A673 (cell line): ENCODE measurements around the gene HINT3. TPM values are rescaled to one million over a fixed set of nuclear protein-coding genes. Genes with fewer than 3 reads are reported as not detected.

ENCODE experiments used
- BruUV-seq: library from RNA; stranded (reverse); fragments of 400-500 nt; replicated peaks from 2 replicates; lab custom pipeline; 2021; lab: Mats Ljungman, UMichigan
- CTCF ChIA-PET: fragments of 300-600 bp; sonication (Branson Sonifier 250); formaldehyde crosslinking; loops from one replicate; lab custom pipeline; 2022; ENCODE audit warnings: antibody characterized with exemption; lab: Charles Lee
- POLR2A ChIA-PET: fragments of 300-600 bp; sonication (Branson Sonifier 250); formaldehyde crosslinking; loops from one replicate; lab custom pipeline; 2022; ENCODE audit warnings: antibody characterized with exemption; ENCODE audit not compliant: low non-redundant PET; lab: Charles Lee
- DNase-seq: peaks from one replicate; pipeline ENCODE4 v3.0.0-alpha.2; 2015; ENCODE audit warnings: low spot score
- H3K27ac ChIP-seq: fragments of 200-600 bp; sonication (generic); 2 replicates; pipeline ENCODE4 v1.5.1; 2016; ENCODE audit warnings: mixed run types, low read depth, mild to moderate bottlenecking, mixed read lengths, antibody characterized with exemption, low read length; ENCODE audit not compliant: poor library complexity, severe bottlenecking
- H3K27me3 ChIP-seq: fragments of 200-600 bp; sonication (generic); replicated peaks from 2 replicates; pipeline ENCODE4 v1.6.1; 2017; ENCODE audit warnings: mixed run types, low read depth, mild to moderate bottlenecking, mixed read lengths, antibody characterized with exemption, low read length; ENCODE audit not compliant: insufficient read depth, poor library complexity
- H3K36me3 ChIP-seq: fragments of 200-600 bp; sonication (generic); 2 replicates; pipeline ENCODE4 v1.6.1; 2016; ENCODE audit warnings: mixed run types, mild to moderate bottlenecking, mixed read lengths, antibody characterized with exemption, low read length; ENCODE audit not compliant: insufficient read depth, poor library complexity, severe bottlenecking
- H3K4me1 ChIP-seq: fragments of 200-600 bp; sonication (generic); 2 replicates; pipeline ENCODE4 v1.6.1; 2017; ENCODE audit warnings: mixed run types, mild to moderate bottlenecking, mixed read lengths, antibody characterized with exemption, low read length; ENCODE audit not compliant: insufficient read depth, poor library complexity, severe bottlenecking
- H3K4me3 ChIP-seq: fragments of 200-600 bp; sonication (generic); 2 replicates; pipeline ENCODE4 v1.5.1; 2016; ENCODE audit warnings: low read depth, mixed run types, mild to moderate bottlenecking, mixed read lengths, low read length; ENCODE audit not compliant: poor library complexity, severe bottlenecking
- H3K9me3 ChIP-seq: fragments of 200-600 bp; sonication (generic); 2 replicates; pipeline ENCODE4 v1.6.1; 2016; ENCODE audit warnings: mixed run types, low read depth, mild to moderate bottlenecking, mixed read lengths, antibody characterized with exemption, low read length; ENCODE audit not compliant: poor library complexity, severe bottlenecking
- EZH2 ChIP-seq: fragments of 200-600 bp; sonication (generic); IDR thresholded peaks from 2 replicates; pipeline ENCODE4 v1.6.1; 2017; ENCODE audit warnings: borderline replicate concordance, low read depth, mild to moderate bottlenecking, mixed read lengths, antibody characterized with exemption, low read length; ENCODE audit not compliant: poor library complexity, severe bottlenecking
- intact Hi-C: fragments of 100-400 bp; cut with micrococcal nuclease; formaldehyde crosslinking; loops from one replicate; pipeline ENCODE4 v1.10.0; 2022; ENCODE audit not compliant: unreplicated experiment
- total RNA-seq: library from RNA; stranded (reverse); gene quantifications from 2 replicates; pipeline ENCODE4 v1.2.3, GENCODE V29; 2021
- TF ChIP-seq, protein P1 (sequence below): fragments of 300-800, 200-600 bp; sonication (generic); conservative IDR thresholded peaks from 2 replicates; pipeline ENCODE4 v1.5.1; 2017; ENCODE audit warnings: low read depth, mild to moderate bottlenecking, antibody characterized with exemption, low read length, moderate library complexity, mixed read lengths

Gene HINT3
- total RNA-seq, 1 experiment from 2014 or later, result 15.8 TPM

DNA sequence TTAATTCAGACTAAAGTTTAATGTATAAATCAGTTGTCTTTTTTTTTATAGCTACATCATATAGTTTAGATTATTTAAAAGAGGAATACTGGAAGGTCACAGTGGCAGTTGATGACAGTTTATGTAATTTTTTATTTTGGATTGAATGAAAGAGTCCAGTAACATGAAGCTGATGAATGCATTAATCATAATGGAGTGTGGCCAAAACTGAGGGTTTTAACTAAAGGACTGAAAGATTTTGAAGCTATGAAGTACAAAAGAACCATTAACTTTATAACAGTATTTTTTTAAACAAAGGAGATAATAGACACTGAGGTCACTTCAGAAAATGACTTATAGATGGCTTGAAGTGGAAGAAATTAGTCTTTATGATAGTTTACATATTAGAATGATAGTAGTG lies 71.0 kb downstream of the HINT3 start:
- CTCF ChIA-PET, result no interaction called here
- DNase-seq, result no peak
- no peak overlapping the region for H3K4me3 ChIP-seq
- intact Hi-C loops, result no loop called here
- peaks cover 3% of the 10 kb centered on the region for H3K4me1 ChIP-seq
- H3K36me3 ChIP-seq, result peaks cover 3% of the 10 kb centered on the region
- TF ChIP-seq, protein P1, sequence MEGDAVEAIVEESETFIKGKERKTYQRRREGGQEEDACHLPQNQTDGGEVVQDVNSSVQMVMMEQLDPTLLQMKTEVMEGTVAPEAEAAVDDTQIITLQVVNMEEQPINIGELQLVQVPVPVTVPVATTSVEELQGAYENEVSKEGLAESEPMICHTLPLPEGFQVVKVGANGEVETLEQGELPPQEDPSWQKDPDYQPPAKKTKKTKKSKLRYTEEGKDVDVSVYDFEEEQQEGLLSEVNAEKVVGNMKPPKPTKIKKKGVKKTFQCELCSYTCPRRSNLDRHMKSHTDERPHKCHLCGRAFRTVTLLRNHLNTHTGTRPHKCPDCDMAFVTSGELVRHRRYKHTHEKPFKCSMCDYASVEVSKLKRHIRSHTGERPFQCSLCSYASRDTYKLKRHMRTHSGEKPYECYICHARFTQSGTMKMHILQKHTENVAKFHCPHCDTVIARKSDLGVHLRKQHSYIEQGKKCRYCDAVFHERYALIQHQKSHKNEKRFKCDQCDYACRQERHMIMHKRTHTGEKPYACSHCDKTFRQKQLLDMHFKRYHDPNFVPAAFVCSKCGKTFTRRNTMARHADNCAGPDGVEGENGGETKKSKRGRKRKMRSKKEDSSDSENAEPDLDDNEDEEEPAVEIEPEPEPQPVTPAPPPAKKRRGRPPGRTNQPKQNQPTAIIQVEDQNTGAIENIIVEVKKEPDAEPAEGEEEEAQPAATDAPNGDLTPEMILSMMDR, result no peak
- TF ChIP-seq EZH2, result no peak
- no TSS peak for BruUV-seq
- POLR2A ChIA-PET, result no interaction called here
- no peaks in the 10 kb centered on the region for H3K27me3 ChIP-seq
- no peaks in the 10 kb centered on the region for H3K9me3 ChIP-seq
- H3K27ac ChIP-seq, result no peak overlapping the region

Other genes with a start within 250 kb of the HINT3 start
- gene HEY2, start 207.1 kb upstream of the HINT3 start, total RNA-seq, result 0.15 and 0.32 TPM in 2 replicates
- 30.1 and 33.5 TPM in 2 replicates for gene NCOA7, start 165.8 kb upstream of the HINT3 start, total RNA-seq
- gene TRMT11, start 29.8 kb downstream of the HINT3 start, total RNA-seq, result 25.9 and 29.1 TPM in 2 replicates